ENCODE data around the gene SPINT2.

Gene SPINT2

DNA sequence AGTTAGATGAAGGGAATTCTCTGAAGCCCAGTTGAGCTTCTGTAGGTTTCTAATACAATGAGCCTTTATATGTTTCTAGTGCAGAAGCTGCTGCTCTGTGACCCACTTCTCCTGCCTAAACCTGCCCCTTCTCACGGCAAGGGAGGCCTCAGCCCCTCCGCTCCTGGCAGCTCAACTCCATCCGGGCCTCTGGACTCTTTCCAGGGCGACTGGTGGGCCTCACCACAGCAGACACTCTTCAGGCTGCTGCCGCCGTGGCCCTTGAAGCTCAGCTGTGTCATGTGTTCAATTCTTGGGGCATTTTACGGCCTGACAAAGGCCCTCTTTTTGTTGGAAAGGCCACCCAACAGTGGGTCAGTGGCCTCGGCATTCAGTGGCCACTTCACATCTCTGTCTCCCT is 29.7 kb downstream of the SPINT2 start:
- no peak for DNase-seq (ENCODE audit: low read depth)

DNA sequence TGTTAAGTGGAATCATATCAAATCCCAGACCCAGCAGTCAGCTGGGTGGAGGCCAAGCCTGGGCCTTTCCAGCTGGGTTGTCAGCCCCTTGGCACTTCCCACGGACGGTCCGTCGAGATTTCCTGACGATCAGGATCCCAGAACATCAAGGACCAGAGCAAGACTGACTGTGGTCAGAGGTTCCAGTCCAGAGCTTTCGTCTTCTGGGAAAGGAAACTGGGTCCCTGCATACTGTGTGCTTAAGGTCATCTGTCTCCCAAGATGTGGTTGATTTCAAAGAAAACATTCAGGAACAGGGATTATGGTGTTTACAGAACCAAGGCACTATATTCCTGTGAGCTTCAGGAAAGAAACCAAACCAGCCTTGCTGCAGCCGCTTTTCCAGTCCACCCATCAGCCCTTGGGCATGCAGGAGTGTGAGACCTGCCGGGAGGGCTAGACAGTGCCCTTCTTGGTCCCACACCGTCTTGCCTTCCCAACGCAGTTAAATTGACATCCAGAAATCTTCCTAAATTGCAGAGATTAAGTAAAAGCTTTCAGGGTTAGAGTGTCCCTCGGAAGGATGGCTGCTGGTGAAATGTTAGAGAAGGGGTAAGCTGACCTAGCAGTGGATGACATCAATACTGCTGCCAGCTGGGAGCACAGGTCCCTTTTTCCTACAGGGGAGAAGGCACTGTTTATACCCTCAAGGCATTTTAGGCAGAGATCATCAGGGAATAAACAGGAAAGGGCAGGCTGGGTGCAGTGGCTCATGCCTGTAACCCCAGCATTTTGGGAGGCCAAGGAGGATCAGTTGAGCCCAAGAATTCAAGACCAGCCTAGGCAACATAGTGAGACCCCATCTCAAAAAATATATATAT is 34.7 kb downstream of the SPINT2 start:
- DNase-seq (ENCODE audit: low read depth), result no peak

DNA sequence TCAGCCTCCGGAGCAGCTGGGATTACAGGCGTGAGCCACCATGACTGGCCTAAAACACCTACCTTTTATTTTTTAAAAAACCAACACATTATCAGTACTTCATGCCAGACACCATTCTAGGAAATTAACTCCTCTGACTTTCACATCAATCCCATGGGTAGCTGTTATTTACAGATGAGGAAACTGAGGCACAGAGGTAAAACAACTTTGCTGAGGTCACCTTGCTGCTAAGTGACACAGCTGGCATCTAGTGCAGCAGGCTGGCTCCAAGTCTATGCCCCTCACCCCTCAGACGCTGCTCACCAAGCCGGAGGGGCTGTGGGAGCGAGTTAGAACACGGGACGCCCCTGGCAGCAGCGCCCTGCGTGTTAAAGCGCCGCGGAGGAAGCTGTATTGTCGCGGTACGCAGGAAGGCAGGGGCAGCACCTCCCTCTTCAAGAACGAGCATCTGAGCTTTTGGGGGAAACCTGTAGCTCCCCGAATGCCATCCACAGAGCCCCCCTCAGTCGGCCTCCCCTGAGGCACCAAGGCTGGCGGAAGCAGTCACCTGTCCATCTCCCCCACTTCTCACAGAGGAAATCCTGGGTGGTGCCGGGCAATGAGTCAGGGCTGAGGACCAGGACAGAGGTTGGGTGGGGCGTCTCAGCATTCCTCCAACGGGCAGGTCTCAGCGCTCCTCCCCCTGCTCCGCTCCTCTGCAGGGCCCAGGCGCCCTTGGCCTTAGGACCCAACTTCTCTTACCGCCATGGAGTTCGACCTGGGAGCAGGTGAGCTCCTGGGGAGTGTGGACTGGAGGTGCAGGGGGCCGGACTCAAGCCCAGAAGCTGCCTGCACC is 39.4 kb downstream of the SPINT2 start, which contains the start of gene C19orf33:
Gene C19orf33, plus strand, starts transcription at position 735 of the 835 bp plus-strand sequence. Its CDS starts 11 bp downstream, at position 746.
- no peak for DNase-seq (ENCODE audit: low read depth)

DNA sequence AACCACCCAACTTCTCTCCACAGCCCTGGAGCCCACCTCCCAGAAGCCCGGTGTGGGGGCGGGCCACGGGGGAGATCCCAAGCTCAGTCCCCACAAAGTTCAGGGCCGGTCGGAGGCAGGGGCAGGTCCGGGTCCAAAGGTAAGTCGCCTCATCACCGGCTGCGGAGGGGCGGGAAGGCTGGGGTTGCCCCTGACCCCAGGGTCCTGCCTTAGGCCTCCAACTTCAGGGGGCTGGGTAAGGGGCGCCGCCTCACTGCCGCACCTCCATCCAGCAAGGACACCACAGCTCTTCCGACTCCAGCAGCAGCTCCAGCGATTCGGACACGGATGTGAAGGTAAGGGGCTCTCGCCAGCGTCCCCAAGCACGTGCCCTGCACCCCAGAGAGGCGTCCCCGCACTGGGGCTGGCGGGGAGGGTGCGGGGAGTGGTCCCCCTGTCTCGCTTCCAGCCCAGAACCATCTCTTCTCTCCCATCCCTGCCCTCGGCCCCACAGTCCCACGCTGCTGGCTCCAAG is 40.0 kb downstream of the SPINT2 start:
- DNase-seq (ENCODE audit: low read depth), result no peak

DNA sequence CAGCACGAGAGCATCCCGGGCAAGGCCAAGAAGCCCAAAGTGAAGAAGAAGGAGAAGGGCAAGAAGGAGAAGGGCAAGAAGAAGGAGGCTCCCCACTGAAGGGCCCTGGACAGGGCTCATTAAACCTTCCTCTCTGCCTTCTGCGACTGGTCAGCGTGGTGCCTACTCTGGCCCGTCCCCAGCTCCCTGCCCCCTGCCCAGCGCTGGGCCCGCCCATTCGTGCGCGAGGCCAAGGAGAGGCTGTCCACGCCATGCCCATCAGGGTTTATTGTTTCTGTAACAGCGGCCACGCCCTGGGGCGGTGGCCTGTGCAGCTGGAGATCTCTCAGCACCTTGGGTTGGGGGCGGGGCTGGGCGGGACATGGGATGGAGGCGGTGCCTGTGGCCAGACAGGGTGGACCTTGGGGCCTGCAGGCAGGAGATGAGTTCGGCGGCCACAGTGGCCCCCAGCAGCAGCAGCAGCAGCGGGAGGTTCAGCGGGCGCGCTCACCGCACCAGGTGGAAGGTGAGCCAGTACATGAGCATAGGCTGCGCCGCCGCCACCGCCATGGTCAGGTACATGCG is 40.6 kb downstream of the SPINT2 start:
- no peak for DNase-seq (ENCODE audit: low read depth)

DNA sequence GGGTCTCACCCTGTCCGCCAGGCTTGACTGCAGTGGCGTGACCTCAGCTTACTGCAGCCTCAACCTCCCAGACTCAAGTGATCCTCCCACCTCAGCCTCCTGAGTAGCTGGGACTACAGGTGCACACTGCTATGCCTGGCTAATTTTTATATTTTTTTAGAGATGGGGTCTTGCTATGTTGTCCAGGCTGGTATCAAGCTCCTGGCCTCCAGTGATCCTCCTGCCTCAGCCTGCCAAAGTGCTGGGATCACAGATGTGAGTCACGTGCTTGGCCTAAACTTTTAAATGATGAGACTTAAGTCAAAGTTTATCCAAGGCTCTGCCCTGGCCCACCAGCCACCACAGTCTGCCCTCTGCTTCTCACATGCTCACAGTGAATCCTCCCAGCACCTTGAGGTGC is 41.9 kb downstream of the SPINT2 start:
- no peak for DNase-seq (ENCODE audit: low read depth)

DNA sequence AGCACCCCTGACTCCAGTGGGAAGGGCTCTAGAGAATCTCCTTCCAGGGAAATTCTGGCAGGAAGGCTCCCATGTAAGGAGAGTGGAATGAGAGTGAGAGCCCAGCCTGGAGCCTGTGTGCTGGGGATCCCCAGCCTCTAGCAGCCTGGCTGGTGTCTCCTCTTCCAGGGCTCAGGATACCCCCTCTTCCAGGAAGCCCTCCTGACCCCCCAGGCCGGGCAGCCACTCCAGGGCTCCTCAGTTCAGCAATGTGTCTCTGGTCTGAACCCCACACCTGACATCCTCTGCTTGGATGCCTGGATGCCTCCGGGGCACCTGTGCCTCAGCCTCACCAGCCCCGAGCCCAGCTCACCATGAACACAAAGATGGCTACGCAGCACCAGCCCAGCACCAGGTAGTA is 42.7 kb downstream of the SPINT2 start:
- no peak for DNase-seq (ENCODE audit: low read depth)

DNA sequence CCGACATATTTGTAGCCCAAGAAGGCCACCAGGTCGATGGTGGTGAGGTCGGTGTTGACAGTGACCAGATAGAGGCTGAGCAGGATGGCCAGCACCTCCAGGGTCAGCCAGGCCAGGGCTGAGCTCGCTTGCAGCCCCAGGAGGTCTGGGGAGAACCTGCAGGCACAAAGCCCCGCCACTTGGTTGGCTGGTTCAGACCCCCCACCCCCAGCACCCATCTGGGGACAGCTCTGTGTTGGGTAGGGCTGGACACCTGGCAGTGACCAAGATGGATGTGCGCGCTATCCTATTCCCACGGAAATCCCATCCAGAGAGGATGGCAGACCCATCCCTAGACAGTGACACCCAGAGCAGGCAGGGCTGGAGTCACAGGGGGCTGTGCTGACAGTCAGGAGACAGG is 43.2 kb downstream of the SPINT2 start:
- DNase-seq (ENCODE audit: low read depth), result no peak

DNA sequence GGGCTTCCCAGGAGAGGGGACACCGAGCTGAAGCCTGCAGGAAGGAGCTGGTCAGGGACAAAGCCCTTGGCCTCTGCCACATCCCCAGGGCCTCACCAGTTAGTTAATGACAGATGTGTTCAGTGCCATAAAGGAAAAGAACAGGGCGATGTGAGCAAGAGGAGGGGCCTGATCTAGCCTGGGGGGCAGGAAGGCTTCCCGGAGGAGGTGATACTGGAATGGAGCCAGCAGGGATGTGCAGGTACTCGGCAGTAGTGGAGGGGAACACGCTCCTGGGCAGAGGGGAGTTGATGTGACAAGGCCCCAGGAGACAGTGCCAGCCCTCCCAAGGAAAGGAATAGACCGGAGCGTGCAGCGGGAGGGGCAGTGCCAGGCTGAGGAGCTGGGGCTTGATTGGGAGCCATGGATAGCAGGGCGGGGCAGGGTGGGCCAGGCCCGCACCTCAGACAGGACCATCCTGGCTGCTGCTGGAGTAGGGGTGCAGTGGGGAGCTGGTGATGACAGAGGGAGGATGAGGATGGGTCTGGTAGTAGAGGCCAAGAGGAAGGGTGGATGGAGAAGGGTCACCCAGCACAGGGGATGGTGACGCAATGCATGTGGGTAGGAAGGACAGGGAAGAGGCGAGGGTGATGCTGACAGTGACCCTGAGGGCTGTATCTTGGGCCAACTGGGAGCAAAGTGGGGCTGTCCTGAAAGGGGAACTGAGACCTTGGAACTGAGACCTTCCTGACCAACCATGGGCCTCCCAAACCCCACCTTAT is 43.8 kb downstream of the SPINT2 start:
- no peak for DNase-seq (ENCODE audit: low read depth)

DNA sequence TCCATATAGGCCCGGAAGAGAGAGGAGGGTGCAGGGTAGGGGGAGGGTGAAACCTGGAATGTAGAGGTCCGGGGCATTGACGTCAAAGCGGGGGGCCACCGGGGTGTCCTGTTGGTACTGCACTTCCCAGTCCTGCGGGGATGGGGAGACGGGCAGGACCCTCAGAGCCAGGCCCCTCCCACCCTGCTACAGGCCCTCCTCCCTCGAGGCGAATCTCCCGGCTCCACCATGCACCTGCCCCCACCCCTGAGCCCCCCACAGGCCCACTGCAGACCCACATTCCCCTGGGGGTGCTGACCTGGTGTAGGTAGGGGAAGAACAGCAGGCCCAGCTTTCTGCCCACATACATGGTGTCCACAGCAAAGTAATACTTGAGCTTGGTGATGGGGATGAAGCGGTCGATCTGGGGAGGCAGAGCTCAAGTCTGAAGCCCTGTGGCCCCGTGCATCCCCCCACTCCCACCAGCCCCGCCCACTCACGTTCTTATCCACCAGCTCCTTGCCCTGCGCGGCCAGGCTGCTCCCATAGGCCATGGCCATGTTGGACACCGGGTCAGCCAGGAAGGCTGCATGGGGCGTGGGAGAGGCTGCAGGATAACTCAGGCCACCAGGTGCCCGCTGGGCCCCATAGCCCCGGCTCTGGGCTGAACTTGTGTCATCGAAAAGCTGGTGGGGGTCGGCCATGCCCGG is 44.7 kb downstream of the SPINT2 start:
- no peak for DNase-seq (ENCODE audit: low read depth)

DNA sequence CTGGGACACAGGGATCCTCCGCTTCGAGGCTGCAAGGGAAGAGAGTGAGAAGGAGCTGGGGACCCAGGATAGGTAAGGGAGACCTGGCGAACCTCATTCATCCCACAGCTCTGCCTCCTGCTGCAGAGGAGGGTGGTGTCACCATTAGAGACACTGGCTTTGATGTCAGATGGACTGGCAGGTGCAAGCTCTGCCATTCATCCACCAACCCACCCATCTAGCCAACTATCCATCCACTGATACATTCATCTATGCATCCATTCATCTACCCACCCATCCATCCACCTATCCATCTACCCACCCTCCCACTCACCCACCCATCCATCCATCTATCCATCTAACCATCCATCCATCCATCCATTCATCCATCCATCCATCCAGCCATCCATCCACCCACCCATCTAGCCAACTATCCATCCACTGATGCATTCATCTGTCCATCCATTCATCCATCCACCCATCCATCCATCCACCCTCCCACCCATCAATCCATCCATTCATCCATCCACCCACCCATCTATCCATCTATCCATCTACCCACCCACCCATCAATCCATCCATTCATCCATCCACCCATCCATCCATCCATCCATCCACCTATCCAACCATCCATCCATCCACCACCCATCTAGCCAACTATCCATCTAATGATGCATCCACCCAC is 45.4 kb downstream of the SPINT2 start:
- DNase-seq (ENCODE audit: low read depth), result no peak

DNA sequence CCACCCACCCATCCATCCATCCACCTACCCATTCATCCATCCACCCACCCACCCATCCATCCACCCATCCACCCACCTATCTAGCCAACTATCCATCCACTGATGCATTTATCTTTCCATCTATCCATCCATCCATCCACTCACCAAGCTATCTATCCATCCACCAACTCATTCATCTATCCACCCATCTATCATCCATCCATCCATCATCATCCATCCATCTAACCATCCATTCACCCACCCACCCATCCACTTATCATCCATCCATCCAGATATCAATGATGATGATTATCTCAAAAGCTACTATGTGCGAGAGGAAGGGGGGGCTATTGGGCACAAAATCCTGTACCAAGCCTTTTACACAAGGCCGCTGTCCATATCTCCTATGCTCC is 45.9 kb downstream of the SPINT2 start:
- DNase-seq (ENCODE audit: low read depth), result no peak

DNA sequence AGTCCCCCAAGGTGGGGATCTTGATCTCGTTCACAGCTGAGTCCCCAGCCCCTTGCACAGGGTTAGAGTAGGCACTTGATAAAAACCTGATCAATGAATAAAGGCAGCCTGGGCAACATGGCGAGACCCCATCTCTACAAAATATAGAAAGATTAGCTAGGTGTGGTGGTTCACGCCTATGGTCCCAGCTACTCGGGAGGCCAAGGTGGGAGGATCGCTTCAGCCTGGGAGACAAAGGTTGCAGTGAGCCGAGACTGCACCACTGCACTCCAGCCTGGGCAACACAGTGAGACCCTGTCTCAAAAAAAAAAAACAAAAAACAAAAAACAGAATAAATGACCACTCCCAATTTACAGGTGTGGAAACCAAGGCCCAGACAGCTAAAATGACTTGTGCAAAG is 46.6 kb downstream of the SPINT2 start:
- DNase-seq (ENCODE audit: low read depth), result no peak

DNA sequence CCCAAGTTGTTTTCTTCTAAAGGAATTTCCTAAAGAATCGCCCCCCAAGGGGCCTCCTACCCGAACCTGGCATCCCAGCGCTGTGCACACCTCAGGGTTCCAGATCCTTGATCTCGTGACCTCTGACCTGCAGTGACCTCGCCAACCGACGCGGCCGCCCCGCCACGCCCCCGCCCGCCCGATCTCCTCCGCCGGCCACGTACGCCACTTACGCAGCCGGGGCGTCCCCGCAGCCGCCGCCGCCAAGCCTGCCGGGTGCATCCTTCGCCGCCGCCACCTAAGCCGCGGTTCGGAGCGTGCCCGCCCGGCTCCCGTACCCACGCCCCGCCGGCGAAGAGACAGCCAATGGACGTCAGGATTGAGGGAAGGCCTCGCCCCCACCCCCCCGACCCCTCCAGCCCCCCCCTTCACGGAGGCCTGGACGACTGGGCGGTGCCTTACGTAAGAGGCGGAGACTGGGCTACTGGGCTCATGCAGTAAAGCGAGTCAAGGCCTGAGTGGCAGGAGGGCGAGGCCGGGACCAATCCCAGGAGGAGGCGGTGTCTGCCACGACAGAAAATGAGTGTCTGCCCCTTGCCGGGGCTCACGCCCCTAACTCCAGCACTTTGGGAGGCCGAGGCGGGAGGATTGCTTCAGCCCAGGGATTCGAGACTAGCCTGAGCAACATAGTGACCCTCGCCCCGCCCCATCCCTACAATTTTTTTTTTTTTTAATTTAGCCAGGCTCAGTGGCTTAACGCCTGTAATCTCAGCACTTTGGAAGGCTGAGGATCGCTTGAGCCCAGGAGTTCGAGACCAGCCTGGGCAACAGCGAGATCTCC is 51.5 kb downstream of the SPINT2 start, which contains the start of gene YIF1B:
Gene YIF1B, minus strand, starts transcription at position 291 of the 820 bp plus-strand sequence. Its CDS starts 30 bp downstream, at position 261.
- DNase-seq (ENCODE audit: low read depth), result peak; percentile 92

DNA sequence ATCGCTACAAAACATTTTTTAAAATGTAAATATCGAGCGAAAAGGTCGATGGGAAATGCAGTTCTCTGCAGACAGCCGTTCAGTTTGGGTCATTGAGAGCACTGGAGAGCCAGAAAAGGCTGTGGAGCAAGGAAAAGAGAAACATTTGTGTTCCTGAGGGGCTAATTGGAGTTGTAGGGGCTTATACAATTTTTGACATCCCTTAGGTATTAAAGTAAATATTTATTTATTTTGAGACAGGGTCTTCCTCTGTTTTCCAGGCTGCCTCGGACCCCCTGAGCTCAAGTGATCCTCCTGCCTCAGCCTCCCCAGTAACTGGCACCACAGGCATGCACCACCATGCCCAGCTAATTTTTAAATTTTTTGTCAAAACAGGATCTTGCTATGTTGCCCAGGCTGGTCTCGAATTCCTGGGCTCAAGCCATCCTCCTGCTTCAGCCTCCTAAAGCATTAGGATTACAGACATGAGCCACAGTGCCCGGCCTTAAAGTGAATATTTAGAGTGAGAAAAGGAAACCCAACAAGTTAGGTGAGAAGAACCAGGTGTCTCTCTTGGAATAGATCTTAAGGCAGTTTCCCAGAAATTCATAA is 52.2 kb downstream of the SPINT2 start:
- DNase-seq (ENCODE audit: low read depth), result no peak

DNA sequence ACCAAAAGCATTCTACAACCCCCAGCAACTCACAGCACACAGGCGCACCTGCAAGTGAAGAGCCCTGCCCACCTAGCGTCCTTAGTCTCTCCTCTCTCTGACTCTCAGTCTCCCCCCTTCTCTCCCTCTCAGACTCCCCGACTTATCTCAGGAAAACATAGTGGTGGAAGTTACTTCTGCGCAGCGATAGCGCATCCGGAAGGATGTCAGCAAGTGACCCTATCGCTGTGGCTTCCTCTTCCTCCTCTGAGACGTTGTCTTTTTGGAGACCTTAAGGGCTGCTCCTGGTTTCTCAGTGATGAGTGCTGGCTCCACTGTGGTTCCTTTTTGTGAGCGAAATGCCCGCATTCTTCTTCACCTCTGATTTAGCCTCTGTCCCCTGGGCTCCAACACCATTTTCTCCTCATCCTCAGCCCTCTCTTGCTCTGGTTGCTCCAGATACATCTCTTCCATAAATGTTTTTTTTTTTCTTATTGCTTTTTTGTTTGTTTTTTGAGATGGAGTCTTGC is 52.8 kb downstream of the SPINT2 start:
- no peak for DNase-seq (ENCODE audit: low read depth)

DNA sequence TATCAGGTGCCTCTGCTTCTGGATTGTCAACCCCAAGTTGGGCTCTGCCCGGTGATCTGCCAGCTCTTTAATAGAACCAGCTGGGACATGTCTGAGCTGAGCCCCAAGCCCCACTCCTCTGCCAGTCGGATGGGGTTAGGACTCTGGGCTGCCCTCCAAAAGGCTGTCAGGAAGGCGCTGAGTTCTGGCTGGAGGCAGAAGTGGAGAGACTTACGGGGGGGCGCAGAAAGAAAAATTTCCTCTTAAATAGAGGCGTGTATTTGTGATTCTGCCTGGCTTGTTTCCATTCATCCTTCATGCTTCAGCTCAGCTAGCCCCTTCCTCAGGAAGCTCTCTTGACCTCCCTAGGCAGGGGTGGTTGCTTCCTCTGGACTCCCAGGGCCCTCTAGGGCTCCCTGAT is 54.3 kb downstream of the SPINT2 start:
- DNase-seq (ENCODE audit: low read depth), result no peak

DNA sequence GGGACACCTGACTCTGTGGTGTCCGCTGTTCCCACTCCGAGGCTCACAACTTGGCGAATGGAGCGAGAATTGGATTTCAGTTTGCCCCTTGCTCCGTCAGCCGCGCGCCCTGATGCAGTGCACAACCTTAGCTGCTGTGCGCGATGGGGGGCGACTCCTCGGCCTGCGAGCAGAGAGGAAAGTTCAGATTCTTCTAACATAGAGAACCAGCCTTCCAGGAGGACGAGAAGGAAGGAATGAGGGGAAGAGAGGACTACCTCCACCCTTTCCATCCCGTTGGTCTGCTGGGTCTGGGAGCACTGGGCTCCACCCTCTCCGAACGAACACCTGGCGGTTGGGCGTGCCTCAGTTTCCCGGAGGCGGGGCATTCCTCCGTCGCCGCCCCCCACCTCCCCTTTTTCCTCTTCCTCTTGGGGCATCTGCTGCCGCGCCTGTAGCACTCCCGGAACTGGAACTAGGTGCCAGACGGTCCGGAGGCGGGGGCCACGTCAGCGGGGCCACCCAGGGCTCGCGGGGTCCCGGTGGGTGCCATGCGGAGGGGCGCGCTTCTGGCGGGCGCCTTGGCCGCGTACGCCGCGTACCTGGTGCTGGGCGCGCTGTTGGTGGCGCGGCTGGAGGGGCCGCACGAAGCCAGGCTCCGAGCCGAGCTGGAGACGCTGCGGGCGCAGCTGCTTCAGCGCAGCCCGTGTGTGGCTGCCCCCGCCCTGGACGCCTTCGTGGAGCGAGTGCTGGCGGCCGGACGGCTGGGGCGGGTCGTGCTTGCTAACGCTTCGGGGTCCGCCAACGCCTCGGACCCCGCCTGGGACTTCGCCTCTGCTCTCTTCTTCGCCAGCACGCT is 55.3 kb downstream of the SPINT2 start, which contains the start of gene KCNK6:
Gene KCNK6, plus strand, starts transcription at position 425 of the 838 bp plus-strand sequence. Its CDS starts 106 bp downstream, at position 531.
- peak; percentile 13 for DNase-seq (ENCODE audit: low read depth)
